GM12873 (cell line): ENCODE measurements around the gene EFCAB13.

Experiments used
- TF ChIP-seq, protein P1 (sequence below): IDR thresholded peaks from 2 replicates; pipeline ENCODE4 v1.5.1; 2012; ENCODE audit warnings: low read depth, mild to moderate bottlenecking, moderate library complexity, low read length, control low read depth; ENCODE audit not compliant: insufficient read depth; ENCODE audit errors: missing control alignments

Gene EFCAB13

DNA sequence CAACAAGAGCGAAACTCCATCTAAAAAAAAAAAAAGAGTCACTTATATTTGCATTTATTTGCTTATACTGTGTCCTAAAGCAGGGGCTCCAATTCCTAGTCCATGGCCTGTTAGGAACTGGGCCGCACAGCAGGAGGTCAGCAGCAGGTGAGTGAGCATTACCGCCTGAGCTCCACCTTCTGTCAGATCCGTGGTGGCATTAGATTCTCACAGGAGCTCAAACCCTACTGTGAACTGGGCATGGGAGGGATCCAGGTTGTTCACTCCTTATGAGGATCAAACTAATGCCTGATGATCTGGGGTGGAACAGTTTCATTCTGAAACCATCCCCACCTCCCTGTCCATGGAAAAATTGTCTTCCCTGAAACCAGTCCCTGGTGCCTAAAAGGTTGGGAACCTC lies 45.2 kb upstream of the EFCAB13 start:
- TF ChIP-seq, protein P1, sequence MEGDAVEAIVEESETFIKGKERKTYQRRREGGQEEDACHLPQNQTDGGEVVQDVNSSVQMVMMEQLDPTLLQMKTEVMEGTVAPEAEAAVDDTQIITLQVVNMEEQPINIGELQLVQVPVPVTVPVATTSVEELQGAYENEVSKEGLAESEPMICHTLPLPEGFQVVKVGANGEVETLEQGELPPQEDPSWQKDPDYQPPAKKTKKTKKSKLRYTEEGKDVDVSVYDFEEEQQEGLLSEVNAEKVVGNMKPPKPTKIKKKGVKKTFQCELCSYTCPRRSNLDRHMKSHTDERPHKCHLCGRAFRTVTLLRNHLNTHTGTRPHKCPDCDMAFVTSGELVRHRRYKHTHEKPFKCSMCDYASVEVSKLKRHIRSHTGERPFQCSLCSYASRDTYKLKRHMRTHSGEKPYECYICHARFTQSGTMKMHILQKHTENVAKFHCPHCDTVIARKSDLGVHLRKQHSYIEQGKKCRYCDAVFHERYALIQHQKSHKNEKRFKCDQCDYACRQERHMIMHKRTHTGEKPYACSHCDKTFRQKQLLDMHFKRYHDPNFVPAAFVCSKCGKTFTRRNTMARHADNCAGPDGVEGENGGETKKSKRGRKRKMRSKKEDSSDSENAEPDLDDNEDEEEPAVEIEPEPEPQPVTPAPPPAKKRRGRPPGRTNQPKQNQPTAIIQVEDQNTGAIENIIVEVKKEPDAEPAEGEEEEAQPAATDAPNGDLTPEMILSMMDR = no peak

GRCh38 chr17:47279062-47279801 lies 44.5 kb upstream of the EFCAB13 start:
- TF ChIP-seq, protein P1 = no peak

DNA sequence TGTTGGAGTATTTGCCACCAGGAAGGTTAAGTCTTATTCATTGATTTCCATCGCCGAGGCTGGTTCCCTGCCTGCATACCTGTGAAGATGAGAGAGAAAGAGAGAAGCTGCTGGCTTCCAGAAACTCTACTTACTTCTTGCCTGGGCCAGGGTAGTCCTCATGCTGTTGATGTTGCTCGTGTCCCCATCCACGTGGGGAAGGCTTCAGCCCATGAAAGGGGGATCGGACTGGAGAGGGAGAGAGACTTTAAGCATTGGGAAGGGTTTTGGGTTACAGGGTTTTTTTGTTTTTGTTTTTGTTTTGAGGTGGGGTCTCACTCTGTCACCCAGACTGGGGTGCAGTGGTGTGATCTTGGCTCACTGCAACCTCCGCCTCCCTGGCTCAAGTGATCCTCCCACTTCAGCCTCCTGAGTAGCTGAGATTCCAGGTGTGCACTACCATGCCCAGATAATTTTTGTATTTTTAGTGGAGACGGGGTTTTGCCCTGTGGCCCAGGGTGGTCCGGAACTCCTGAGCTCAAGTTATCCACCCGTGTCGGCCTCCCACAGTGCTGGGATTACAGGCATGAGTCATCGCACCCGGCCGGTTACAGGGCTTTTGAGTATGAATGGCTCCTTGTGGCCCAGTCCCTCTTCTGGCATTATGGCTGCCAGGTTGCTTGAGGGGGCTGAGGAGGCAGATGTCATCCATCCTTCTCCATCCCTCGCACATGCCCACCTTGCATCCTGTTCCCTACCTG lies 43.5 kb upstream of the EFCAB13 start:
- TF ChIP-seq, protein P1 = no peak

DNA sequence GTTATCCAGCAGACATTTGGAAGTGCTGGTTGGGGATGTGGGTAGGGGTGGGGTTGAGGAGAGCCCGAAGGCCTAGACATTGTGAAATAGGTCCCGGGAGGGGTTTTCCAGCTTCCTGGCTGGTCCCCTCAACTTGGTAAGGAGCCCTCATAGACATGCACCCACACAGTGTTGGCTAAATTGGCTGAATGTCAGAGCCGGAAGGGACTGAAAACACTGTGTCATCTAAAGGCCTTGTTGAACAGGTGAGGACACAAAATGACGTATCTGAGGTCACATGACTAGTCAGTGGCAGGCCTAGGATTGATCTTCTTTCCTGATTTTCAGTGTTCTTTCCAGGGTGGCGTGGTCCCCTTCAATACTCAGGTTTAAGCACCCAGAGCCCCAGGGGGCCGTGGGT lies 42.5 kb upstream of the EFCAB13 start:
- TF ChIP-seq, protein P1 = no peak

DNA sequence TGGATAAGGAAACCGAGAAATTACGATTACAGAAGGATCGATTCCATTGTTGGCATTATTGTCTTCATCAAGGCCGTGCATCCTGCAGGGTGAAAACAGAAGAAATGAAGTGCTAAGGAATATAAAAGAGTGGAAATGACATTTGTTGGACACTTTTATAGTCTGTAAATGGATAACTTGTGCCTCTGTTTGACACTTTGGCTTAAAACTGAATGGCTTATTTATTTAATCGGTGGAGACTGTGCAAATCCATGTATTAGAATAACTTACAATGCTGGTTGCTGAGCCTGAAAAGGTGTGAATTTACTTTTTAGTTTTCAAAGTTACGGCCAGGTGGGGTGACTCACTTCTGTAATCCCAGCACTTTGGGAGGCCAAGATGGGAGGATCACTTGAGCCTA lies 38.8 kb upstream of the EFCAB13 start:
- TF ChIP-seq, protein P1 = no peak

GRCh38 chr17:47286198-47286914 lies 37.4 kb upstream of the EFCAB13 start:
- TF ChIP-seq, protein P1 = no peak

- TF ChIP-seq, protein P1 = peak; percentile 44
Observed at GRCh38 chr17:47287068-47287467, 36.7 kb upstream of the EFCAB13 start.
